Measurements from ENCODE around the gene ALKBH8.

Gene ALKBH8

DNA sequence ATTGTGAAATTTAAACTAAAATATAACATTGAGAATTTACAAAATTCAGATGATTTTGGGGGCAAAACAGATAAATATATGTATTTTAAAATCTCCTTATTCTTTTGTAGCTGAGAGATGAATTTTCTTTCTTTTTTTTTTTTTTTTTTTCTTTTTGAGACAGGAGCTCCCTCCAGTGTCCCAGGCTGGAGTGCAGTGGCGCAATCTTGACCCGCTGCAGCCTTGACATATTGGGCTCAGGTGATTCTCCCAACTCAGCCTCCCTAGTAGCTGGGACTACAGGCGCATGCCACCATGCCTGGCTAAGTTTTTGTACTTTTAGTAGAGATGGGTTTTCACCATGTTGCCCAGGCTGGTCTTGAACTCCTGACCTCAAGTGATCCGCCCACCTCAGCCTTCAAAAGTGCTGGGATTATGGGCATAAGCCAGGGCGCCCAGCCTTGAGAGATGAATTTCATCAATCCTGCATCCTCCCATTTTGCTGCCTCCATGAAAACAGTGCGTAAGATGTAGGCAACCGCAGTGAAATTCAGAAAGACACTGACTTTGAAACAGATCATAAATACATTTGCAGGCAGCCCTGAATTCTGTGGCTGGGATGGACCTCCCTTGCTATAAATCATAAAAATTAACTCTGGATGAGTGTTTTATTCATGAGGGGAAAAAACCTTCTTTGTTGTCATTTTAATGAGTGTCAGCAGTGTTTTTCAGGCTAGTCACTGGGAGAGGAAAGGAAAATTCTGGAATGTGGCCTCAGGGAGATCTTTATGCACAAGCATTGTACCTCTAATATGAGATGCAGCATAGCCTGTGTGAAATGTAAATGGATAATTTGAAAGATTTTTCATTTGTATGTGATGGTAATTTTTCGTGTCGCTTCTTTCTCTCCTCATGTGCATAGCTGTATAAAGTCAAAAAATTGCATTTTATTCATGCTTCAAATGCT, 39.8 kb upstream of the ALKBH8 start:
- no peak overlapping the region for H3K4me3 ChIP-seq (ENCODE audit: control insufficient read depth, low read depth, low read length)
- TF ChIP-seq, protein P1, sequence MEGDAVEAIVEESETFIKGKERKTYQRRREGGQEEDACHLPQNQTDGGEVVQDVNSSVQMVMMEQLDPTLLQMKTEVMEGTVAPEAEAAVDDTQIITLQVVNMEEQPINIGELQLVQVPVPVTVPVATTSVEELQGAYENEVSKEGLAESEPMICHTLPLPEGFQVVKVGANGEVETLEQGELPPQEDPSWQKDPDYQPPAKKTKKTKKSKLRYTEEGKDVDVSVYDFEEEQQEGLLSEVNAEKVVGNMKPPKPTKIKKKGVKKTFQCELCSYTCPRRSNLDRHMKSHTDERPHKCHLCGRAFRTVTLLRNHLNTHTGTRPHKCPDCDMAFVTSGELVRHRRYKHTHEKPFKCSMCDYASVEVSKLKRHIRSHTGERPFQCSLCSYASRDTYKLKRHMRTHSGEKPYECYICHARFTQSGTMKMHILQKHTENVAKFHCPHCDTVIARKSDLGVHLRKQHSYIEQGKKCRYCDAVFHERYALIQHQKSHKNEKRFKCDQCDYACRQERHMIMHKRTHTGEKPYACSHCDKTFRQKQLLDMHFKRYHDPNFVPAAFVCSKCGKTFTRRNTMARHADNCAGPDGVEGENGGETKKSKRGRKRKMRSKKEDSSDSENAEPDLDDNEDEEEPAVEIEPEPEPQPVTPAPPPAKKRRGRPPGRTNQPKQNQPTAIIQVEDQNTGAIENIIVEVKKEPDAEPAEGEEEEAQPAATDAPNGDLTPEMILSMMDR (IDR thresholded peaks at IDR 0.05; ENCODE audit: control insufficient read depth, insufficient read depth, low read depth, low read length, missing control alignments), result peak; percentile 13
- DNase-seq (ENCODE audit: low read depth), result no peak

DNA sequence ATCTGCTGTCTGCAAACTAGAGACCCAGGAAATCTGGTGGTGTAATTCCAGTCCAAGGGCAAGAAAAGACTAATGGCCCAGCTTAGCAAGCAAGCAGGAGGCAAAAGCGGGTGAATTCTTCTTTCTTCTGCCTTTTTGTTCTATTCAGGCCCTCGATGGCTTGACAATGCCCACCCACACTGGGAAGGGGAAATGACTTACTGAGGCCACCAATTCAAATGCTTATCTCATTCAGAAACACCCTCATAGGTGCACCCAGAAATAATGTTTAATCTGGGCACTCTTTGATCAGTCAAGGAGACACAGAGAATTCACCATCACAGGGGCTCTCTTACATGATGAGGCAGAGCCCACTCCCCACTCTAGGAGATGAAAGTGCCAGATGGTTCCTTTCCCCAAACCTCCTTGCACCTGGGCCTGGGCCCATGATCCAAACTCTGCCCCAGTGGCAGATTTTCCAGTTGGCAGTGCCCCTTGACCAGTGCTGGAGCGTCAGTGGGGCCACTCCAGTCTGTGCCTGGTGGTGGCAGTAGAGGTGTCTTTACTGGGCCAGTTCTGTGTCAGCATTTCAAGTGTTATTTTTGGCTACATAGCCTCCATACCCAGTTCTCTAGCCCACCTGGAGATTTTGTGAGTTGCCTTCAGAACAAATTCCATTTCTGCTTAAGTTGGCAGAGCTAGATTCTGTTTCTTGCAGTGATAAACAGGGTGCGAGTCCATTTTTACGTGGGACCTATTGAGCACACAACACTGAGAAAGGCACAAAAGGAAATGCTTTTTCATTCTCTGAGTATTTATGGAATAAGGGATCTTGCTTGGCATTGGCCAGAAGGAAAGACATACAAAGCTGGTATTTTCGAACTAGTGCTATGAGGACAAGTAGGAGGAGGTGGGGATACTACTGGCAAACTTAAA, 32.9 kb upstream of the ALKBH8 start:
- H3K4me3 ChIP-seq (ENCODE audit: control insufficient read depth, low read depth, low read length), result no peak overlapping the region
- no peak for DNase-seq (ENCODE audit: low read depth)
- TF ChIP-seq, protein P1 (IDR thresholded peaks at IDR 0.05; ENCODE audit: control insufficient read depth, insufficient read depth, low read depth, low read length, missing control alignments), result peak; percentile 46

DNA sequence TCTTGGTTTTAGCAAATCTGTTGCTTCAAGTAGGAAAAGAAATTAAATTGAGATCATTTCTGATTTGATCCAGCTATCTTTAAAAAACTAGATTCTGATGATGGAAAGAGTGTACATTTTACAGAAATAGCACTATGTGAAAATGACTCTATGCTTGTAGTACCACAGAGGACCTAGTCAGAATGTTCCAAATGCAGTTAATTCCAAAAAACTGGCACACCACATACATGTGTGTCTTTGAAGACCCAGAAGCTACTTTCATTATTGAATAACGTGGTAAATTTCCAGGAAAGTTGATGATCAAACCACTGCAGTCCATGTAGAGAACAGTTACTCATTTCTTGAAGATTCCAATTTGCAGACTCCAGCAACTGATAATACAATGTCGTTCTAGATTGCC, 29.2 kb upstream of the ALKBH8 start:
- DNase-seq (ENCODE audit: low read depth), result no peak
- H3K4me3 ChIP-seq (ENCODE audit: control insufficient read depth, low read depth, low read length), result no peak overlapping the region
- TF ChIP-seq, protein P1 (IDR thresholded peaks at IDR 0.05; ENCODE audit: control insufficient read depth, insufficient read depth, low read depth, low read length, missing control alignments), result no peak

DNA sequence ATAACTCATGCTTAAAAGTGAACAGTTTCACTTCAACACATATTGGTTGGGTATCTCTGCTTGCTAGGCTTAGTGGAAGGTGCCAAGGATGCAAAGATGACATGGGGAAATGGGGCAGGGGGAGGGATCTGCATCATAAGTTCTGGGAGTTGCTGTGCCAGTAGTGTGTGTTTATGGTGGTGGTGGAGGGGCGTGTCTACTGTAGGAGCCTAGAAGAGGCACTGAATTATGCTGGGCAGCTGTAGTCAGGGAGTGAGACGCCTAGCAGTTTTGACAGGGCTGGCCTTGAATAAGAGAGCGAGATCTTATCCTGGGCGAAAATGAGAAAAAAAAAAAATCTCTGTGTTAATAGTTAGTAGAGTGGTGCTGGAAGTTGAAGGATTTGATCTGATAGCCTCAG, 28.4 kb upstream of the ALKBH8 start:
- TF ChIP-seq, protein P1 (IDR thresholded peaks at IDR 0.05; ENCODE audit: control insufficient read depth, insufficient read depth, low read depth, low read length, missing control alignments), result no peak
- no peak for DNase-seq (ENCODE audit: low read depth)
- H3K4me3 ChIP-seq (ENCODE audit: control insufficient read depth, low read depth, low read length), result no peak overlapping the region

DNA sequence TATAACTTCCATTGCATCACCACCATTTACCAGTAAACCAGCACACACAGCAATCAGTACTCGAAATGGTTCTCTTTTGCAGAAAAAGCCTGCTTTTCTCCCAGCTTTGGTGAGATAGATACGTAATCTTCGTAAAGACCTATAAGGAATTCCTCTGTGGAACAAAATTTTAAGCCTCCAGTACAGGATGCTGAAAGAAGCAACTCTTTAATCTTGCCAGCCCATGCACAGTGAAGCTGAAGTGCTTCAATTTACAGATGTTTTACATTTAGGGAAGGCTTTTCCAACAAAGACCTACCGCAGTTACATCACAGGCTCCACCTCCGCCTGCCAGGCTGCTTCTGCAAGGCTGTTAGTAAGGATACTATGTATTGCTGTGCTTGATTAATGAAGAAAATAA, 27.3 kb upstream of the ALKBH8 start:
- DNase-seq (ENCODE audit: low read depth), result no peak
- TF ChIP-seq, protein P1 (IDR thresholded peaks at IDR 0.05; ENCODE audit: control insufficient read depth, insufficient read depth, low read depth, low read length, missing control alignments), result no peak
- H3K4me3 ChIP-seq (ENCODE audit: control insufficient read depth, low read depth, low read length), result no peak overlapping the region

DNA sequence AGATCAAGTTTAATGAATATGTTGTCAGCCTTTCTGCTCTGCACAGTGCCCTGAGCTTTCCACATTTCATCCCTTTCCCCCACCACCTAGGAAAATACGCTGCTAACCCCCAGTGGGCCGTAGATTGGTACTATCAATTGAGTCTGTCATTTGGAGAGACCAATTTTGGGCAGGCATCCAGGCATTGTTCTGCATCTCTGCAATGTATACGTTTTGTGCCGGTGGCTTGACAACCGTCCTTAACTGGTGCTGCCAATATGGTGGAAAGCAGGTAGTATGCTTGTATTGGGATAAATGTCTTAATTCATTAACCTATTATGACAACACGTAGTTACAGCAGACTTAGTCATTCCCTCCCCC, 26.7 kb upstream of the ALKBH8 start:
- DNase-seq (ENCODE audit: low read depth), result no peak
- no peak overlapping the region for H3K4me3 ChIP-seq (ENCODE audit: control insufficient read depth, low read depth, low read length)
- TF ChIP-seq, protein P1 (IDR thresholded peaks at IDR 0.05; ENCODE audit: control insufficient read depth, insufficient read depth, low read depth, low read length, missing control alignments), result no peak
